Ishikawa (cell line): Measurements from ENCODE around the gene LEMD2.

Source experiments
- CEBPB ChIP-seq: IDR thresholded peaks from 2 replicates; pipeline ENCODE4 v1.6.1; 2012
- CREB1 ChIP-seq: IDR thresholded peaks from 2 replicates; pipeline ENCODE4 v1.6.1; 2012; ENCODE audit warnings: low read depth
- EGR1 ChIP-seq: IDR thresholded peaks from 2 replicates; pipeline ENCODE4 v1.6.1; 2012
- EP300 ChIP-seq: IDR thresholded peaks from 2 replicates; pipeline ENCODE4 v1.6.1; 2012; ENCODE audit warnings: borderline replicate concordance
- FOXM1 ChIP-seq: IDR thresholded peaks from 2 replicates; pipeline ENCODE4 v1.6.1; 2012; ENCODE audit warnings: low read depth, borderline replicate concordance
- NFIC ChIP-seq: IDR thresholded peaks from 2 replicates; pipeline ENCODE4 v1.6.1; 2012
- RAD21 ChIP-seq: IDR thresholded peaks from 2 replicates; pipeline ENCODE4 v1.6.1; 2012; ENCODE audit warnings: low read depth
- TAF1 ChIP-seq: IDR thresholded peaks from 2 replicates; pipeline ENCODE4 v1.6.1; 2012; ENCODE audit warnings: low read depth, mild to moderate bottlenecking
- TCF12 ChIP-seq: IDR thresholded peaks from 2 replicates; pipeline ENCODE4 v1.6.1; 2012; ENCODE audit warnings: low read depth
- TEAD4 ChIP-seq: IDR thresholded peaks from 2 replicates; pipeline ENCODE4 v1.6.1; 2012
- YY1 ChIP-seq: IDR thresholded peaks from 2 replicates; pipeline ENCODE4 v1.6.1; 2012; ENCODE audit warnings: low read depth
- ZBTB7A ChIP-seq: IDR thresholded peaks from 2 replicates; pipeline ENCODE4 v1.6.1; 2012; ENCODE audit warnings: low read depth
- TF ChIP-seq, protein P1 (sequence below): IDR thresholded peaks from 2 replicates; pipeline ENCODE4 v1.6.1; 2012
- TF ChIP-seq, protein P2 (sequence below): IDR thresholded peaks from 2 replicates; pipeline ENCODE4 v1.6.1; 2012
- TF ChIP-seq, protein P3 (sequence below): IDR thresholded peaks from 2 replicates; pipeline ENCODE4 v1.6.1; 2012; ENCODE audit warnings: low read depth, mild to moderate bottlenecking

Gene LEMD2

DNA sequence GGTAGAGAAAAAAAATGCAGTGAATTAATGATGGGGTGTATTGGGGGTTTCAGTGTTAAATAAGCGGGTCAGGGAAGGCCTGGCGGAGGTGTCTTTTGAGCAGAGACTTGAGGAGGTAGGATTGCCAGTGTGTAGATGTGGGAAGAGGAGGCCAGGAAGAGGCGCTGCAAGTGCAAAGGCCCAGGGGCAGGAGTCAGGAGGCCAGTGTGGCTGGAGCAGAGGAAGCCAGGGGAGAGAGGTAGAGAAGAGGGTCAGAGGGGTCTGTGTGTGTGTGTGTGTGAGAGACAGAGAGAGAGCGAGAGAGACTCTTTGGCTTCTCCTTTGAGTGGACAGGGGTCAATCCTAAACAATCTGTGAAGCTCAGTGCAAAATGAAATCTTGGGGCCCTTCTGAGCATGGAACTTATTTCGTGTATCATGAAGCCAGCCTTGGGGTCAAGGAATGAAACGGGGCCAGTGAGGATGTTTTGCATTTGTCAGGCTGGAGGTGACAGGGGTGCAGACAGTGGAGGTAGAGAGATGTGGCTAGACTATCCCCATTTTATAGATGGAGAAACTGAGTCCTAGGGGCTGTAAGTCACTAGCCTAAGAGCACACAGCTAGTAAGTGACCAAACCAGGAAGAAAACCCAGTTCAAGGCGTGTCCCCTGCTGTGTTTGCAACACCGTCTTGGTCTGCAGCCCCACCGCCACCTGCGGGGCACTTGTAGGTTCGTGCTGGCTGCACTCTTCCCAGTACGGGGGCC lies 32.5 kb downstream of the LEMD2 start:
- no peak for TF ChIP-seq NFIC
- no peak for TF ChIP-seq FOXM1
- TF ChIP-seq, protein P1, sequence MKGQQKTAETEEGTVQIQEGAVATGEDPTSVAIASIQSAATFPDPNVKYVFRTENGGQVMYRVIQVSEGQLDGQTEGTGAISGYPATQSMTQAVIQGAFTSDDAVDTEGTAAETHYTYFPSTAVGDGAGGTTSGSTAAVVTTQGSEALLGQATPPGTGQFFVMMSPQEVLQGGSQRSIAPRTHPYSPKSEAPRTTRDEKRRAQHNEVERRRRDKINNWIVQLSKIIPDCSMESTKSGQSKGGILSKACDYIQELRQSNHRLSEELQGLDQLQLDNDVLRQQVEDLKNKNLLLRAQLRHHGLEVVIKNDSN: no peak
- TF ChIP-seq TCF12: peak; percentile 40; the same call in 1 of the 2 replicates
- TF ChIP-seq, protein P2, sequence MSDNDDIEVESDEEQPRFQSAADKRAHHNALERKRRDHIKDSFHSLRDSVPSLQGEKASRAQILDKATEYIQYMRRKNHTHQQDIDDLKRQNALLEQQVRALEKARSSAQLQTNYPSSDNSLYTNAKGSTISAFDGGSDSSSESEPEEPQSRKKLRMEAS: no peak
- TF ChIP-seq RAD21: 0 out of 2 replicates have a peak, but pooled peaks have one; percentile 8
- TF ChIP-seq, protein P3, sequence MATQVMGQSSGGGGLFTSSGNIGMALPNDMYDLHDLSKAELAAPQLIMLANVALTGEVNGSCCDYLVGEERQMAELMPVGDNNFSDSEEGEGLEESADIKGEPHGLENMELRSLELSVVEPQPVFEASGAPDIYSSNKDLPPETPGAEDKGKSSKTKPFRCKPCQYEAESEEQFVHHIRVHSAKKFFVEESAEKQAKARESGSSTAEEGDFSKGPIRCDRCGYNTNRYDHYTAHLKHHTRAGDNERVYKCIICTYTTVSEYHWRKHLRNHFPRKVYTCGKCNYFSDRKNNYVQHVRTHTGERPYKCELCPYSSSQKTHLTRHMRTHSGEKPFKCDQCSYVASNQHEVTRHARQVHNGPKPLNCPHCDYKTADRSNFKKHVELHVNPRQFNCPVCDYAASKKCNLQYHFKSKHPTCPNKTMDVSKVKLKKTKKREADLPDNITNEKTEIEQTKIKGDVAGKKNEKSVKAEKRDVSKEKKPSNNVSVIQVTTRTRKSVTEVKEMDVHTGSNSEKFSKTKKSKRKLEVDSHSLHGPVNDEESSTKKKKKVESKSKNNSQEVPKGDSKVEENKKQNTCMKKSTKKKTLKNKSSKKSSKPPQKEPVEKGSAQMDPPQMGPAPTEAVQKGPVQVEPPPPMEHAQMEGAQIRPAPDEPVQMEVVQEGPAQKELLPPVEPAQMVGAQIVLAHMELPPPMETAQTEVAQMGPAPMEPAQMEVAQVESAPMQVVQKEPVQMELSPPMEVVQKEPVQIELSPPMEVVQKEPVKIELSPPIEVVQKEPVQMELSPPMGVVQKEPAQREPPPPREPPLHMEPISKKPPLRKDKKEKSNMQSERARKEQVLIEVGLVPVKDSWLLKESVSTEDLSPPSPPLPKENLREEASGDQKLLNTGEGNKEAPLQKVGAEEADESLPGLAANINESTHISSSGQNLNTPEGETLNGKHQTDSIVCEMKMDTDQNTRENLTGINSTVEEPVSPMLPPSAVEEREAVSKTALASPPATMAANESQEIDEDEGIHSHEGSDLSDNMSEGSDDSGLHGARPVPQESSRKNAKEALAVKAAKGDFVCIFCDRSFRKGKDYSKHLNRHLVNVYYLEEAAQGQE: no peak
- no peak for TF ChIP-seq TEAD4
- TF ChIP-seq TAF1: no peak
- no peak for TF ChIP-seq ZBTB7A
- TF ChIP-seq EGR1: no peak
- peak; percentile 59; the same call in 1 of the 2 replicates for TF ChIP-seq EP300
- TF ChIP-seq YY1: no peak
- no peak for TF ChIP-seq CEBPB
- TF ChIP-seq CREB1: no peak

DNA sequence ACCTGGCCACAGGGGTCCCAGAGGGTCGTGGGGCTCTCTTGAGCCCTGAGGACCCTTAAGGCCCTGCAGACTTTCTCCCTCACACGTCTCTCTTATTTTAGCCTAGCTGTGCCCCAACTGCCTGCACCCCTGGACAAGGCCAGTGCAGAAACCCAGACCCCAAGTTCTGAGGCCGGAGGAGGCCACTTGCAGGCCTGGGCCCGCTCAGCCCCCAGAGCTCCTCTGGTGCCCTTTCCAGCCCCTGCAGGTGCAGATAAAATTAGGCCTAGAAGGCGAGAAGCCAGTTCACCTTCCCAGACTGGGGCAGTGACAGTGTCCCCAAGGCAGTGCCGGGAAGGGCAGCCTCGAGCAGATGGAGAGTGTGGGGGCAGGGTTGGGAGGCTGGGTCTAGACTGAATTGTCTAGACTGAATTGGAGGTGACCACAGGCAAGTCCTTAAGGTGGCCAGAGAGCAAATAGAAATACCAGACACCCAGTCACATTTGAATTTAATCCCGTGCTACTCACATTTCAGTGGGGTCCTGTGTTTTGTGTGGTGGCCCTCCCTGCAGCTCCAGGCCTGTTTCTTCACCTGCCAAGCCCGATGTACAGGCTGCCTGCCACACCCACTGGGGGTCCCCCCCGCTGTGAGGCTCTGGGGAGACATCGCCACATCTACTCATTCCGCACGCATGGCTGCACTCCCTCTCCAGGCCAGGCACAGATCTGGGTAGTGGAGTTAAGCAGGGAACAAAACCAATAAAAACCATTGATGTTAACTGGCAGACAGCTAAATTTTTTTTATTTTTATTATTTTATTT lies 33.7 kb downstream of the LEMD2 start:
- TF ChIP-seq ZBTB7A (peak; percentile 68; the same call in 1 of the 2 replicates), CEBPB (peak; percentile 81), TAF1 (peak; percentile 73), RAD21 (peak; percentile 13; the same call in 1 of the 2 replicates), EGR1 (no peak), EP300 (peak; percentile 95), CREB1 (no peak; the same call in 1 of the 2 replicates), YY1 (peak; percentile 54; the same call in 1 of the 2 replicates), TEAD4 (peak; percentile 88), NFIC (peak; percentile 94), TCF12 (peak; percentile 98), FOXM1 (peak; percentile 88)
- TF ChIP-seq, protein P3: no peak
- TF ChIP-seq, protein P2: peak; percentile 68
- TF ChIP-seq, protein P1: no peak

DNA sequence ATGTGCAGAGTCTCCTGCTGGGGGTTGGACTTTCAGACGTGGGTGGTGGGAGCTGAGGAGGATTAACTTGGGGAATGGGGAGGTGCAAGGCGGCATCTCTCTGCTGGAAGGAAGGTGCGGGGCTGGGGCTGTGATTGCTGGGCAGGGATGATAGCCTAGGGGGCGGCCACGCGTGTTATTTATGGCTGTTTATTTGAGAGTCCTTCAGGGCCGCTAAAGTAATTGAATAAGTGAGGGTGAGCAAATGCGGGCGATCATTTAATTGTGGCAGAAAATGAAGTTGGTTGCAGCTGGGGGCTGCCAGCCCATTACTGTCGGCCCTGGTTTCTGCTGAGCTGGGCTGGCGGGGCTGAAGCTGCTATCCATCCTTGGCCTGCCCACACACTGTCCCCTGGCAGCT lies 34.7 kb downstream of the LEMD2 start:
- TF ChIP-seq CEBPB: no peak
- no peak for TF ChIP-seq EGR1
- TF ChIP-seq ZBTB7A: no peak
- TF ChIP-seq, protein P2: no peak
- TF ChIP-seq RAD21: no peak
- no peak for TF ChIP-seq YY1
- TF ChIP-seq, protein P3: no peak
- no peak for TF ChIP-seq NFIC
- TF ChIP-seq EP300: no peak
- TF ChIP-seq TCF12: no peak
- TF ChIP-seq CREB1: no peak
- no peak for TF ChIP-seq FOXM1
- TF ChIP-seq TEAD4: no peak
